SJSA1 (cell line): ENCODE measurements around the gene ANXA2. TPM values are rescaled to one million over a fixed set of nuclear protein-coding genes. Genes with fewer than 3 reads are reported as not detected.

ENCODE experiments used
- DNase-seq, 2 experiments: peaks; one replicate each; pipeline ENCODE4 v3.0.0-alpha.2; 2015 to 2020; ENCODE audit warnings: low spot score in 2 of 2, low read depth in 1 of 2
- H3K27ac ChIP-seq: fragments of 250-450 bp; sonication (Bioruptor Pico); 2 replicates; pipeline ENCODE4 v1.5.1; 2020; ENCODE audit warnings: mild to moderate bottlenecking, moderate library complexity
- H3K27me3 ChIP-seq: fragments of 250-450 bp; sonication (Bioruptor Pico); replicated peaks from 2 replicates; pipeline ENCODE4 v1.5.1; 2020; ENCODE audit warnings: mild to moderate bottlenecking, moderate library complexity
- H3K36me3 ChIP-seq: fragments of 250-450 bp; sonication (Bioruptor Pico); 2 replicates; pipeline ENCODE4 v1.5.1; 2020; ENCODE audit warnings: mild to moderate bottlenecking
- H3K4me1 ChIP-seq: fragments of 250-450 bp; sonication (Bioruptor Pico); replicated peaks from 2 replicates; pipeline ENCODE4 v1.6.1; 2021; ENCODE audit warnings: mild to moderate bottlenecking
- H3K4me3 ChIP-seq: fragments of 250-450 bp; sonication (Bioruptor Pico); 2 replicates; pipeline ENCODE4 v1.5.1; 2020; ENCODE audit warnings: mild to moderate bottlenecking
- H3K9me3 ChIP-seq: fragments of 250-450 bp; sonication (Bioruptor Pico); replicated peaks from 2 replicates; pipeline ENCODE4 v1.5.1; 2020; ENCODE audit warnings: mild to moderate bottlenecking
- total RNA-seq: library from RNA; depleted of rRNA; stranded (reverse); fragments of >200 nt; shearing (Covaris generic); gene quantifications from 2 replicates; pipeline ENCODE4 v1.2.3, GENCODE V29; 2014; rRNA removed

ANXA2 gene
- total RNA-seq, result 3,394 and 3,434 TPM in 2 replicates

DNA sequence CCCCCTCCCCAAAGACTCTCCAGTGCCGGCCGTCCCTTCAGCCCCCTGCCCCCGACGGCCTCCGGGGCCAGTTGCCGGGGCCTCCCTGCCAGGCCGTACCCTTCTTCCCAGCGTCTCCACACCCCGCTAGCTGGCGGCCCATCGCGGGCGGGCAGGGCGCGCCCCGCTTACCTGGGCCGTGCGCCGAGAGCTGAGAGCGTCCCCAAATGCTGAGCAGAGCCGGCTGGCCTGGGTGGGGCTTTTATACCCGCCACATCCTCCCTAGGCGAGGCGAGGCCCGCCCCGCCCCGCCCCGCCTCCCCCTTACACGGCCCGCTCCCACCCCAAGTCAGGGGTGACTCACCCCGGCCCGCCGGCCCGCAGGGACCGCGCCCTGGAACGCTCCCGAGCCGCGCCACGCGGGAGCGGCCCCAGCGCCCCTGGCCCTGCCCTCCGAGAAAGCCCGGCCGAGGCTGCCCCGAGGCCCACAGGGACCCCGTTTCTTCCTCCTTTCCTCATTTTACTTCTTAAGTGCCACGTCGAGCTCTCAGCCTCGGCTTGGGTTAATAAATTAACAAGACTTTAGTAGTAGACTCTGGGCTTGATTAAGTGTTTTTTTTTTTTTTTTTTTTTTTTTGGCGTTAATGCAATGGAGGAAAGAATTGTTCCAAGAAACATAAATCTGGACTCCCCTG is at the start of gene ANXA2:
Gene ANXA2, minus strand, starts transcription at position 215 of the 674 bp plus-strand sequence. CDS start 11,911 bp downstream, outside the sequence.
- H3K36me3 ChIP-seq, result peaks cover 46% of the 10 kb centered on the region
- H3K4me3 ChIP-seq, result peak within 1 kb of the TSS; percentile 83
- H3K9me3 ChIP-seq, result no peaks in the 10 kb centered on the region
- peaks cover 74% of the 10 kb centered on the region for H3K4me1 ChIP-seq
- H3K27ac ChIP-seq, result peak within 1 kb of the TSS; percentile 99
- peak; percentile 85 to 93 for DNase-seq
- no peaks in the 10 kb centered on the region for H3K27me3 ChIP-seq

DNA sequence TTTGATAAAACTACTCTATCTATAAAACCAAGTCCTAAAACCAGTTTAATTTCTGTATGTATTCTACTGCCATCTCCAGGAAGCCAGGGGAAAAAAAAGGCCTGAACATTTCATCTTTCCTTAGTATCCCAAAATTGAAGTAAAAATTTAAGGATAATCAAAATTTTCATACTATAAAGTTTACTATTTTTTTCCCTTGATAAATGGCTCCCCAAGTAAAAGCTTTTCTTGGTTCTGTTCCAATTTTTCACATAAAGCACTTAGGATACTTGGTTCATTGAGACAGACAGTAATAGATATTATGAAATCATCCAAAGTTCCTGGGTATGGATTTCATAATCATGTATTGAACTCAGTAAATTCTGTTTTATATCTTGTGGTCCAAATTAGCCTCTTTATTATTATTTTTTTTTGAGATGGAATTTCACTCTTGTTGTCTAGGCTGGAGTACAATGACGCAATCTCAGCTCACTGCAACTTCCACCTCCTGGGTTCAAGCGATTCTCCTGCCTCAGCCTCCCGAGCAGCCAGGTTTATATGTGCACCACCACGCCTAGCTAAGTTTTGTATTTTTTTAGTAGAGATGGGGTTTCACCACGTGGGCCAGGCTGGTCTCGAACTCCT is 46.6 kb upstream of the ANXA2 start:
- DNase-seq, result peak in 1 of 2 experiments; percentile 28
- H3K4me1 ChIP-seq, result peaks cover 3% of the 10 kb centered on the region; the same call in 1 of the 2 replicates
- no peak overlapping the region for H3K27ac ChIP-seq

DNA sequence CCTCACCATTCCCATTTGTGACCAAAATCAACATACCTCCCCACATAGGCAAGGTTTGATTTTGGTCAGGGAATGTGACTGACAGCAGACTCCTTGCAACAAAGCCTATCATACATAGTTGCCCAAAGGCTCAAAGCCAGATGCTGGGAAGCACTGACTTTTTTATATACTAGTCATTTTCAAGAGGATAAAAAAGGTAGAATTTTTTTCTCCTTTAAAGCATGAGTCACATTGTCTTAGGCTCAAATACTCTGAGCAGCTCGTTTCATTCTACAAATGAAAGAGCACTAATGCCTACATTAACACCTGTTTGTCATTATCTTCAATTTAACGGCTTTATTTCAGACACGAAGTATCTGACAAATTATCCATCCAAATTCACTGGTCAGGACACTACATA is 45.0 kb upstream of the ANXA2 start:
- H3K9me3 ChIP-seq, result no peaks in the 10 kb centered on the region
- peaks cover 3% of the 10 kb centered on the region; the same call in 1 of the 2 replicates for H3K4me1 ChIP-seq
- no peak overlapping the region for H3K27ac ChIP-seq
- H3K27me3 ChIP-seq, result no peaks in the 10 kb centered on the region
- peaks cover 11% of the 10 kb centered on the region for H3K36me3 ChIP-seq
- no peak overlapping the region for H3K4me3 ChIP-seq
- no peak for DNase-seq

More for the DNA sequence above, 46.6 kb upstream of the ANXA2 start:
- H3K27me3 ChIP-seq, result no peaks in the 10 kb centered on the region
- peaks cover 22% of the 10 kb centered on the region for H3K36me3 ChIP-seq
- no peak overlapping the region for H3K4me3 ChIP-seq
- H3K9me3 ChIP-seq, result no peaks in the 10 kb centered on the region

DNA sequence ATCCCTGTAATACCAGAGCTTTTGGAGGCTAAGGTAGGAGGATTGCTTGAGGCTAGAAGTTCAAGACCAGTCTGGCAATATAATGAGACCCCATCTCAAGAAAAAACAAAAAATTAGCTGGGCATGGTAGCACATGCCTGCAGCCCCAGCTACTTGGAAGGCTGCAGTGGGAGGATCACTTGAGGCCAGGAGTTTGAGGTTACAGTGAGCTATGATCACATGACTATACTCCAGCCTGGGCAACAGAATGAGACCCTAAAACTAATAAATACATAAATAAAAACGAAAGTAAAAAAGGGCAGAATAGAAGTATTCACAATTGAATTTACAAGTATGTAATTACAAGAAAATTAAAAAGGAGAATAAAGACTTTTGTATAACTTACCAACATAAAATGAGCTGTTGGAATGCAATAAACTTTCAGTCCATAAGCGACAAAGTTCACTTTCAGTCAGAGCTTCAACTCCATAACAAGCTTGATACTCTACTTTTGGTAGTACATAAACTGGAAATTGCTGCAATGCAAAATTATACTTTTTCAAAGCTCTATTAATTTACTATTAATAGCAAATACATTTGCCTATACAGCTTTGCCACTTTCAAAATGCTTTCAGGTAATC is 44.4 kb upstream of the ANXA2 start:
- no peaks in the 10 kb centered on the region for H3K9me3 ChIP-seq
- H3K36me3 ChIP-seq, result peaks cover 5% of the 10 kb centered on the region; the same call in 1 of the 2 replicates
- no peaks in the 10 kb centered on the region for H3K27me3 ChIP-seq
- DNase-seq, result no peak
- no peak overlapping the region for H3K4me3 ChIP-seq
- peaks cover 3% of the 10 kb centered on the region; the same call in 1 of the 2 replicates for H3K4me1 ChIP-seq
- H3K27ac ChIP-seq, result no peak overlapping the region

DNA sequence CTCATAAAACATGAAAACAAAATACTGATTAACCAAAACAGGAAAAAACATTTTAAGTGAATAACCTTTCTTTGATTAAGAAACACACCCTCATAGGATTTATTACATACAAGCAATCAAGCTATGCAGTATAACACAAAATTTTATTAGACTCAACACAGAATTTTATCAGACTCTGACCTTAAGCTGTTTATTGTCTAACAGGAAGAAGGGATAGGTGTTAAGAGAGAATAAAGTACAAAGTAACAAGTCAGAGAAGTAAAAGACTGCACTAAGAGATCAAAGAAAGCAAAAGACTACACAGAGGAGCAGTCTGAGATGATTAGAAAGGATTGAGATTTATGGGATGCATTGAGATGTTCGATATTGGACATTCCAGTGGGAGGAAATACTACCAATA is 43.5 kb upstream of the ANXA2 start:
- no peaks in the 10 kb centered on the region for H3K27me3 ChIP-seq
- no peak for DNase-seq
- no peak overlapping the region for H3K4me3 ChIP-seq
- peaks cover 3% of the 10 kb centered on the region; the same call in 1 of the 2 replicates for H3K36me3 ChIP-seq
- peaks cover 3% of the 10 kb centered on the region; the same call in 1 of the 2 replicates for H3K4me1 ChIP-seq
- H3K27ac ChIP-seq, result no peak overlapping the region
- H3K9me3 ChIP-seq, result no peaks in the 10 kb centered on the region

DNA sequence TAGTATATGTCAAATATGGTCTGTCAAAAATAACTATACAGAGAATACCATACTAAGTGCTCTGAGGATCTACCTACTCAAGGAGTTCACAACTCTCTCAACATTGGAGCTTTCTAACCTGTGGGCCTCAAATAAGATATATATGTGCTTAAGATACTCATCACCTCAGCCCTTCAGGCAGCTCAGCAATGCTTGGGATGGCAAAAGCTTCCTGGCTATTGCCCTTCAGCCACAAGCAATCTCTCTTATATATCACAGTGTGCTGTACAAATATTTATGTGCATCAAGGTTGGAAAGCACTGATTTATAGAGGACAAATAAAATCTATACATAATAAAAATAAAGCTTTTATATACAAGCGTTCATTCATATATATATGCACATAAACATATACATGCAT is 40.9 kb upstream of the ANXA2 start:
- DNase-seq, result no peak
- Histone ChIP-seq H3K36me3 (peaks cover 8% of the 10 kb centered on the region; the same call in 1 of the 2 replicates), H3K27me3 (no peaks in the 10 kb centered on the region), H3K27ac (no peak overlapping the region), H3K9me3 (no peaks in the 10 kb centered on the region), H3K4me1 (peaks cover 3% of the 10 kb centered on the region; the same call in 1 of the 2 replicates), H3K4me3 (no peak overlapping the region)

DNA sequence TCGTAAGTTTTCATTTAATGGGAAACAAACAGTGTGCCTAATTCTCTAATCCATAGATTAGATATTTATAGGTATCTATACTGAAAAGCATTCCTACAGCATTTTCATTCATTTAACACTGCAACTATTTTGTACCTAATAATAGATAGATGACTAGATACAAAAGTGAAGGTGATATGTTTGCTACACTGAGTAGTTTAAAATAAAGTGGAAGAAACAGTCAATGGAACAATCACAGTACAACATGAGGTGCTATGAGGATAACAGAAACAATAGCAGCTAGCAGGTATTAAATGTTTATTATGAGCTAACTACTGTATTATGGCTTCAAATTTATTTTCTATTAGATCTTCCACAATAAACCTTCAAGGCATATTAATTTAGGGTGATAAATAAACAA is 31.1 kb upstream of the ANXA2 start:
- no peak overlapping the region for H3K27ac ChIP-seq

DNA sequence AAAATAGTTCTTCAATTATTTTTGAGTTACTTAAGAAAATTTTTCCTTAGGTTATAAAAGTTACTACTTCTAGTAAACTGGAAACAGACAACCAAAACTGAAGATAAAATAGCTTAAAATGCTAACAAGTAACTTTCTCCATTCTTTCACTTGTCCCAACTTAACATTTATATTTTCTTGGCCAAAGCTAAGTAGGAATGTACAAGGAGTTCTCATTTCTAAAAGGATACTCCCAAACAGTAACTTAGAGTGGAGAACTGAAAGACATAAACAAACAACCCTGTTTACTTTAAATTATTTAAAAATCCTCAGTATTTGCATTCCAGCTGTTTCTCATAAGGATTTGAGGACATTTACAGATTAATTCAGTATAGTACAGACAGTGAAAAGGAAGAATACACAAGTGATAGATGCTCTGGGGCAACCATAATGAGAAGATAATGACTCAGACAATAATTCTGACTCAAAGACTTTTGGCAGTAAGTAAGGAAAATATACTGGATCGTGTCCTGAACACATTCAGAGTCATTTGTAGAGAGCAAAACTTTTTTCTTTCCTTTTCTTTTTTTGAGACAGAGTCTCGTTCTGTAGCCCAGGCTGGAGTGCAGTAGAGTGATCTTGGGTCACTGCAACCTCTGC is 29.2 kb upstream of the ANXA2 start:
- peak in 1 of 2 experiments; percentile 70 for DNase-seq
- Histone ChIP-seq H3K9me3 (no peaks in the 10 kb centered on the region), H3K27me3 (no peaks in the 10 kb centered on the region), H3K4me1 (peaks cover 47% of the 10 kb centered on the region), H3K4me3 (no peak overlapping the region), H3K27ac (peak overlapping the region; percentile 20), H3K36me3 (peaks cover 22% of the 10 kb centered on the region)

More for the DNA sequence above, 31.1 kb upstream of the ANXA2 start:
- Histone ChIP-seq H3K36me3 (peaks cover 20% of the 10 kb centered on the region), H3K4me3 (no peak overlapping the region), H3K27me3 (no peaks in the 10 kb centered on the region), H3K4me1 (peaks cover 28% of the 10 kb centered on the region), H3K9me3 (no peaks in the 10 kb centered on the region)
- no peak for DNase-seq

DNA sequence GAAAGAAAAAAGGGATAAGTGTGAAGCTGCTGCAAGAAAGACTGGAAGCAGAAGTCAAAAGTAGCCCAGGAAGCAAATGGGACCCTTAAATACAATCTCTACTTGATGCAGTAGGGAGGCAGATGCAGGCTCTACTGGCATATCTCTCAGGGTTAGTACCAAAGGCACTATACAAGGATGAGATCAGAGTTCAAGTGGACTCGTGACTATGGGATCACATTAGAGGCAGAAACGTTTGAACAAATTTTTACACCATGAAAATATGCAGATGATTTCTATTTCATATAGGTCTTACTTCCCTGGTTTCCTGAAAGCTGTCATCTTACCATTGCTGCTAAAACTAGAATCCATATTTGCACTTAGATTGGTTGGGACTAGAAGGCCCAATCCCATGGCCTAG is 27.7 kb upstream of the ANXA2 start:
- DNase-seq, result no peak
- H3K27me3 ChIP-seq, result no peaks in the 10 kb centered on the region
- H3K4me3 ChIP-seq, result no peak overlapping the region
- peaks cover 60% of the 10 kb centered on the region for H3K4me1 ChIP-seq
- H3K9me3 ChIP-seq, result no peaks in the 10 kb centered on the region
- no peak overlapping the region for H3K27ac ChIP-seq
- H3K36me3 ChIP-seq, result peaks cover 16% of the 10 kb centered on the region

DNA sequence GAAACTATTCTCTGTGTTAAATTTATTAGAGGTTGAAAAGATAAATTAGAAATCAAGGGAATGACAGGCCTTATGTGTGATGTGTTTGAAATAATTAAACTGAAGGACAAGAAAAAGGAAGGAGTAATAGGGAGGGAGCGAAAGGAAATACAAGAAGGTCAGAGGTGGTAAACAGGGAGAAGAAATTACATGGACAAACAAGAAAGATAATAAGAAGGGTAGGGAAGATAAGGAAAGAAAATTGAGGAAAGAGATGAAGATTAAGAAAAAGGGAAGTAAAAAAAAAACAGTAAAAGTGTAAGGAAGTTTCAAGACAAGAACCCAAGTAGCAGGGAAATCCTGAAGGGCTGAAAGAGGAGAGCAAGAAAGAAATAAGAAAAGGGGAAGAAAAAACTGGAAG is 26.2 kb upstream of the ANXA2 start:
- no peak for DNase-seq
- Histone ChIP-seq H3K4me3 (no peak overlapping the region), H3K27ac (peak overlapping the region; percentile 77), H3K36me3 (peaks cover 16% of the 10 kb centered on the region), H3K27me3 (no peaks in the 10 kb centered on the region), H3K4me1 (peaks cover 60% of the 10 kb centered on the region), H3K9me3 (no peaks in the 10 kb centered on the region)

DNA sequence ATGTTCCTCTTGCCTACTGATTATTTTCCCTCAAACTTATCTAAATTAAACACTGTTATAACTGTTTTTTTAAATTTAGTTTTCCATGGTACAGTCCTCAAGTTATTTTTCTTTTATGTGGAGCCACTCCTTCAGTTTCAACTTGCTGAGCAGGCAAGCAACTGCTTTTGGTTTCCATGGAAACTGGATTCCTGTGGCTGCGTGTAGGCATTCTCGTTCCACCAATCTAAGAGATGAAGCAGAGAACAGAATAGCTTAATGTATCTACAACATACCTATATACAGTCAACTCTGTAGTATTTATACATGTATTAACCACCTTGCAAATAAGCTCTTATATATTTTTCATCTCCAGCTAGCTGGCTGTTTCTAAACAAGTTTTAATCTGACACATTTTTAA is 25.8 kb upstream of the ANXA2 start:
- peaks cover 60% of the 10 kb centered on the region for H3K4me1 ChIP-seq
- H3K4me3 ChIP-seq, result no peak overlapping the region
- H3K27me3 ChIP-seq, result no peaks in the 10 kb centered on the region
- peak overlapping the region; percentile 77 for H3K27ac ChIP-seq
- H3K36me3 ChIP-seq, result peaks cover 16% of the 10 kb centered on the region
- H3K9me3 ChIP-seq, result no peaks in the 10 kb centered on the region
- DNase-seq, result peak; percentile 74 to 79

DNA sequence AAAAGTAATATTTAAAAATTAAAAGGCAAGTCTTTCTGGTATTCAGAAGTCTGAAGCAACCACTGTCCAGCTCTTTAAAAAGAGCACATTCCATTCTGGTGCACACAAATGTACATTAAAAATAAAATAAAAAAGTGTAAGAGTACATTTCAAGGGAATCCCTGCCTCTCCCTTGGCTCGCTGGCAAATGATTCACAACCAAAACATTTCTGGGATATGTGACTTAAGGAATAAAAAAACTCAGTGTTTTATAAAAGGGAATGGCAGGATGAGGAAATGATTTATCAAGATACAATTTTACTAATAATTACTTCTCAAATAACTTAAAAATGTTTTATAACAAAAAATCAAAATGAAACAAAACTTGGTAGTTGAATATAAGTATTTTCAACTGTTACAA is 23.8 kb upstream of the ANXA2 start:
- peaks cover 7% of the 10 kb centered on the region; the same call in 1 of the 2 replicates for H3K36me3 ChIP-seq
- no peak overlapping the region for H3K4me3 ChIP-seq
- H3K4me1 ChIP-seq, result peaks cover 43% of the 10 kb centered on the region
- DNase-seq, result peak; percentile 54 to 62
- H3K27me3 ChIP-seq, result no peaks in the 10 kb centered on the region
- peak overlapping the region; percentile 77 for H3K27ac ChIP-seq
- no peaks in the 10 kb centered on the region for H3K9me3 ChIP-seq

DNA sequence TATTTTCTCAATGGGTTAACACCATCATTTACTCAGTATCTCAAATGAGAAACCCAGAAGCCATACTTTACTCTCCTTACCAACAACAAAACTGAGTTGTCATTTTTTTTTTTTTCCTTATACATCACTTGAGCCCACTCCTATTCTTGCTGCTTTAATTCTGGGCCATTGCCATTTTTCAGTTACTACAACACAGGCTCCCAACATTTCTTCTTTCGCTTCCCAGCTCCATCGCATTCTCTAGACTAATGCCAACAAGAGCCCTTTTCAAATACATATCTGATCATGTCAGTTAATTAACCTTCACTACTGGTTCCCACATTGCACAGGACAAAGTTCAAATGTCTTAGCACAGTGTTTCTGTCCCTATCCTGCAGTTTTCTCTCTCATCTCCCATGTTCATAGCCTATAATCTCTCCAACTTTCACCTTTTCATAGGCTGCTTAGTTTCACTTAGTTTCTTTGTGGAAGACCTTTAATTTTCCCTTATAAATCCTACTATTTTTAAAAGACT is 22.5 kb upstream of the ANXA2 start:
- H3K27ac ChIP-seq, result no peak overlapping the region
- H3K27me3 ChIP-seq, result no peaks in the 10 kb centered on the region
- DNase-seq, result no peak
- H3K4me1 ChIP-seq, result peaks cover 38% of the 10 kb centered on the region
- no peak overlapping the region for H3K4me3 ChIP-seq
- peaks cover 2% of the 10 kb centered on the region; the same call in 1 of the 2 replicates for H3K36me3 ChIP-seq
- no peaks in the 10 kb centered on the region for H3K9me3 ChIP-seq
